Central memory CD4-positive, alpha-beta T cell (primary cell): ENCODE measurements around the gene TPD52L2.

Source experiments
- DNase-seq: peaks from one replicate; pipeline ENCODE4 v3.0.0; 2022

TPD52L2 gene

DNA sequence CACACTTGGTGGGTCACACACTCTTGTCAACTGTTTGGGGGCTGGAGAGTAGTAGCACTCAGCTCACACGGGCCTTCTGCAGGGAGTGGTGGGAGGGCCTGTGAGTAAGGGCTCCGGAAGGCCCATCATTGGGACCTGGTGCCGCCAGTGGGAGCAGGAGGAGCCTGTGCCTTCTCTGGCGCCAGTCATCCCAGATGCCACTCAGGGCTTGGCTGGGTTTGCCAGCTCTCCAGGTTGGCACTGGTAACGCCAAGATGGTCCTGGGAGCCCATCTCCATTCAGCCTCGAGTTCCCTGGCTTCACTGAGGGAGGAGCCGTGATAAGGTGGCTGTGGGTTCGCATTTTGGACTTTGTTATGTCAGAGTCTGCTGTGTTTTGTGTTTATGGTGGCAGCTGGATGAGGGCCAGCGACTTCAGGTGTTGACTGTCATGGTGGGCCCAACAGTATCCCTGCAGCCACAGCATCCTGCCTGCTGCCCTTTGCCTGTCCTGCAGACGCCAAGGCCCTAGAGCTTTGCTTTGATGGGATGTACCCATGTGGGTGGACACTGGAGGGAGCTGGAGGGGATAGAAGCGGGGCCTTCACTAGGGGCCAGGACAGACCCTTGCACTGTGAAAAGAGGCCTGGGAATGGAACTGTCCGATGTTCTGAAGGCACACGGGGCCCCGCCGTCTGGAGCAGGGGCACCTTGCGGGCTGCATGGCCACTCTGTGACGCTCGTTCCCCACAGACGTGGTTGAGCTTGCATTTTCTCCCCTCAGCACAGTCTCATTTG, 16.6 kb downstream of the TPD52L2 start:
- DNase-seq = no peak

- no peak for DNase-seq
Measured at GRCh38 chr20:63882257-63883200, 17.5 kb downstream of the TPD52L2 start.

DNA sequence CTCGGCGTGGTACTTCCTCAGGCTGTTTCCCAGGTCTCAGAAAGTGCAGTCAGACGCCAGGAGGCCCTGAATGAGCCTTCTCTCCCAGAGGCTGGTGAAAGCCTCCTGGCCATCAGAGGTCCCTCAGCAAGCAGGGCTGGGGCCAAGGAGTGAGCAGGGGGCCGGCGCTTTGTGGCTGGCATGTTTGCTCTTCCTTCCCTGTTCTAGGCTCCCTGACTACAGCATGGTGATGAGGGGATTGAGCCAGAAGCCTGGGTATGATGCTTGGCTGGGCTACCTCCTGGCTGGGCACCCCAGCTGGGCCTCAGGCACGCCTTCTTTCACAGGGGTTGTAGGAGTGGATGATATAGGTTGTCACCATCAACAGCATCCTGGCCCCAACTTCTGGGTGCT, 18.1 kb downstream of the TPD52L2 start:
- no peak for DNase-seq

- DNase-seq = no peak
Measured at GRCh38 chr20:63884506-63885263, 19.6 kb downstream of the TPD52L2 start.

GRCh38 chr20:63885264-63886053, 20.4 kb downstream of the TPD52L2 start:
- DNase-seq = no peak

DNA sequence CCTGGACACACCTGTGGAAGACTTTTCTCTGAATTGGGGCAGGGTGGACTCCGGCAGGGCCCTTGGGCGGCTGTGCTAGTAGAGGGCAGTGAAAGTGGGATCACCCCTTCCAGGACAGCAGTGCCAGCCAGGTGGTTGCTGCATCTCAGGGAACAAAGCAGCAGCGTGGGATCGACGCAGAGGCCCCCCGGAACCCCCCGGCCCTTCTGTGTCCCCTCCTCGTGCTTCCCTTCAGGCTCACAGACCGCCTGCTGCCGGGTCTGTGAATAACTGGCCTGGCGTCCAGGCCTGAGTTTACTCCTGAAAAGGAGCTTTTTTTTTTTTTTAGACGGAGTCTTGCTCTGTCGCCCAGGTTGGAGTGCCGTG, 21.0 kb downstream of the TPD52L2 start:
- no peak for DNase-seq

DNA sequence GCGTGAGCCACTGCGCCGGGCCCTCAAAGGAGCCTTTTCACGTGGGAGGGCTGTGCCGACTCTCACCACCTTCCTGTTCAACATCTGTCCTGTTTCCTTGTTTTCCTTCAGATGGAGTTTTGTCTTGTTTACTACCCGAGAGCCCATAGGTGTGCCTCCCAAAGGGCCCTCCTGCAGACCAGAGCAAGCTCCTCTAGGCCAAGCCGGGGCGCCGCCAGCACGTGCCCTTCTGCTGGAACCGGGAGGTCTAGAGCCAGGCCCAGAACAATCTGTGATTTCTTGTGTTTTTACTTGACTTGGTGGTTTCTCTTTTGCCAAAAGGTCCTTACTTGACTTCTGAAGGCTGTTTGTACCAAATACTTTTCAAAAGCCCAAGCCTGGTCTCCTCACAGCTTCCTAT, 21.9 kb downstream of the TPD52L2 start:
- no peak for DNase-seq

GRCh38 chr20:63889241-63890200, 24.5 kb downstream of the TPD52L2 start:
- no peak for DNase-seq

- no peak for DNase-seq
Measured at GRCh38 chr20:63890201-63890576, 25.1 kb downstream of the TPD52L2 start.

DNA sequence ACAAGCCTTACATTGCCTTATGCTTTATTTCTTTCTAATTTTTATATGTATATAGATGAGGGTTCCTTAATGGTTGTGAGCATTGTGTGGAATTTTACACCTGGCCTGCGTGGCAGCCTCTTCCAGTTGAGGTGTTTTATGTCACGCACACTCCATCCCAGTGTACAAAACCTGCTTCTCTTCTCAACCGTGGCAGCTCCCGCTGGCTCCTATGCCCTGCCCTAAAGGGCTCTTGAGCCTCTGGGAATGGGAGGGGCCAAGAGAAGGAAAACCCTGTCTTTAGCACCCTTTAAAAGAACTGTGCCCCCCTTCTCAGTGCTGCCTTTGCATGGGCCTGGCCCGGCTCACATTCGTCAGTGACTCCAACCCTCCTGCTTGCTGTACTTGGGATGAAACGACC, 25.5 kb downstream of the TPD52L2 start:
- no peak for DNase-seq

- no peak for DNase-seq
Measured at GRCh38 chr20:63891061-63892002, 26.3 kb downstream of the TPD52L2 start.

DNA sequence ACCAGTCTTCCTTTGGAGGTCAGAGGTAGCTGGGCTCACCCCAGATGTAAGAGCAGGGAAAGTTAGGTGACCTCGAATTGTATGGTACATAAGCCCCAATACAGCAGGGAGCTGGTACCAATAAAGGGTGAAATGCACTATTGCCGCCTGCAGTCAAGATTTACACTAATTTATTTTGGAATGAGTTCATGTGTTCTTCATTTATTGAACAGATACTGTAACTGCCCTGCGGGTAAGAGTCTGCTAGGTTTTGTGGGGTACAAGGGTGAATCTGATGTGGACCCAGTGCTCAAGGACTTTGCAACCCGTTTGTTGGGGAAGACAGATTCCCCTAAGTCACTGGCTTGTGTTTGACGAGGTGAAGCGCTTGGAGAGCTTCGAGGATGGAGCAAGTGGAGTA, 27.3 kb downstream of the TPD52L2 start:
- no peak for DNase-seq

GRCh38 chr20:63893999-63894357, 28.9 kb downstream of the TPD52L2 start:
- no peak for DNase-seq

- DNase-seq = peak; percentile 98
Measured at GRCh38 chr20:63894358-63895201, 29.5 kb downstream of the TPD52L2 start, which contains the start of gene DNAJC5. Gene DNAJC5, plus strand, starts transcription at chr20:63895126. Its CDS starts 33,220 bp downstream, at chr20:63928346.

- no peak for DNase-seq
Measured at GRCh38 chr20:63895202-63895951, 30.3 kb downstream of the TPD52L2 start.

DNA sequence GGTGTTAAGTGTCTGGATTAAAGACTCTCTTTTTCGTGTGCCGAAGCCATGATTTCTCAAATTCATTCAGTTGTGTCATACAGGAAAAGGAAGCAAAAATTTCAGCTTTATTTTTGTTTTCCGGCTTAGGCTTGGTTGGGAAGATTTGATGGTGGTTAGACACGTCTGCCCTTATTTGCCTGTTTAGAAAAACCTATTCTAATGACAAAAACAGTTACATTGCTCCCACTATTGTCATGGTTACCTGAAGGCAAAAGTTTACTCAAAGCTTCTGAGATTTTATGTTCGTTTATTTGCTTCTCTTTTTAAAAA, 30.8 kb downstream of the TPD52L2 start:
- peak; percentile 51 for DNase-seq

DNA sequence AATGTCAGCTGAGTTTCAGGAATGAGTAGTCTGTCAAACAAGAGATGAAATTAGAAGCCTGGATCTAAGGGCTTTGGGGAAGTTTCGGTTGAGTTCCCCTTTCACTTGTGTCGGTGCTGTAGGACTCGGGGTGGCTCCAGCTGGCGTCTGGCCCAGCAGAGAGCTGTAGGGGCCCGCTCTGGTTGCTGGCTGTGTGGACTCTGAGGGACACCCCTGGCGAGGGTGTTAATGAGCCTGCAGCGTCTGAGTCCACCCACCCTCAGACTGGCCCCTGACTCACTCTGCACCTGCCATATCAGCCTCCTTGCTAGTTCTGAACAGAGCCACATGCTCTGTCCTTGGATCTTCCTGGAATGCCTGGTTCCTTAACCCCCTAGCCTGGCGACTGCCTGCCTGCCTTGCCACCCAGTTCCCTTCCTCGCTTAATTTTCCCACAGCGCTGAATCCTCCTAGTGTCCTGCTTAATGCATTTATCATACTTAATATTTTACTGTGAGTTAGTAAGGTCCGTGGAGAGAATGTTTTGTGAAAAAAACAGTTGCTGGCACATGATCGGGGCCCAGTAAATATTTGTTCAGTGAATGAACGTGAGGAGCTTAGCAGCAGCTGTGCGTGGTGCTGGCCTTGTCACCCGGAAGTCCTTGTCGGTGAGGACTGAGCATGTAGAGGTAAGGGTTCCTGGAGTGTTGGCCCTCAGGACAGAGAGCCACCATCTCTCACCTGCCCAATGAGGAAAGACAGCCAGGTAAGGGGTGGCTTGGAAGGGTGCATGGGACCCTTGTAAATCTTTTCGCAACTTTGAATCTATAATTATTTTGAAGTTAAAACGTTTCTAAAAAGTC, 31.4 kb downstream of the TPD52L2 start:
- no peak for DNase-seq
